ENCODE results near the gene TRHDE.

- TF ChIP-seq CTCF (IDR thresholded peaks at IDR 0.05) (no peak), POLR2A (IDR thresholded peaks at IDR 0.05) (no peak), POLR2AphosphoS5 (IDR thresholded peaks at IDR 0.05) (no peak)
Measured at GRCh38 chr12:72510772-72511171, 238.6 kb downstream of the TRHDE start.

Data from prostate gland (tissue), 2 donors.